CD4-positive, alpha-beta T cell treated with Interleukin-17A for 1 hour (primary cell): ENCODE measurements around the gene C4orf36.
A peak's percentile ranks its signal among the peaks of the same experiment; 100 is the strongest.
"Not testable (repeated sequence)": the region's sequence is repeated elsewhere in the genome, so short reads cannot be mapped to it uniquely, and the experiment has no call there.

Source experiments
- DNase-seq: peaks from one replicate; pipeline ENCODE4 v3.0.0-alpha.2; 2020

The C4orf36 gene

DNA sequence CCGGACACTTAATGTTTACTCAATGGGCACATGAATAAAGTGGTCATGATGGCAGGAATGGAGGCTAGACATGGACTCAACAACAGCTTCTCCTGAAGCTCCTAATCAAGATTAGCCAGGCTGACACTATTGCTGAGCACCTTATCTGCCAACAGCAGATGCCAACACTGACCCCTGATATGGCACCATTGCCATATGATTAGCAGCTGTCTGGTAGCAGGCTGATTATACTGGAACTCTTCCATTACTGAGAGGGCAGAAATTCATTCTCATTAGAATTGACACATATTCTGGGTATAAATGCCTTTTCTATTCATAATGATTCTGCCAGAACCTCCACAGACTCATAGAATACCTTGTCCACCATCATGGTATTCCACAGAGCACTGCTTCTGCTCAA lies 24.2 kb upstream of the C4orf36 start:
- DNase-seq = no peak

DNA sequence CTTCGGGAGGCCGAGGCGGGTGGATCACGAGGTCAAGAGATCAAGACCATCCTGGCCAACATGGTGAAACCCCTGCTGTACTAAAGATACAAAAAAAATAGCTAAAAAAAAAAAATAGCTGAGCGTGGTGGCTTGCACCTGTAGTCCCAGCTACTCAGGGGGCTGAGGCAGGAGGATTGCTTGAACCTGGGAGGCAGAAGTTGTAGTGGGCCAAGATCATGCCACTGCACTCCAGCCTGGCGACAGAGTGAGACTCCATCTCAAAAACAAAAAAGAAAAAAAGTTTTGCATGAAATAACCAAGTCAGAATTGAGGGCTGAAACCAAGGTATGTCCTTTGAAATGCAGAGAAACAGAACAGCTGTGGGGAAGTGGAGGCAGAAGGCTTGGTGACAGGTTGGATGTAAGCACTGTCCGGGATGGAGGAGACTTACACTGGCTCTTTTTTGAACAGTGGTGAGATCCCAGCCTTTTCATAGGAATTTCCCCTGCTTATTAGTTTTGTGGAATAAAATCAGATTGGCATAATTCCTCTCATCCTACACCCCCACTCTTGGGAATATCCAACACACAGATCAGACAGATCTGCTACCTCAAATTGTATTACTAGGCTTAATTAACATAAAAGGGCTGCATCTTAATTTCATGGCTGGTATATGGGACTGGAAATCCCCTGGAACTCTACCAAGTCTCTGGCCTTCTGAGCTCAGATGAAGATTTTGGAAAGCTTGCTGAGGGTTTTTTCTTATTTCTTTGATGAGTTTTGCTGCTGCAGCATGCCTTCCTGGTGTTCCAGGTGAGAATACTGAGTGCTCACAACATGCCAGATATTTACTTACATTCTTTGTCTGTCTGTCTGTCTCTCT lies 18.8 kb upstream of the C4orf36 start:
- DNase-seq = no peak

DNA sequence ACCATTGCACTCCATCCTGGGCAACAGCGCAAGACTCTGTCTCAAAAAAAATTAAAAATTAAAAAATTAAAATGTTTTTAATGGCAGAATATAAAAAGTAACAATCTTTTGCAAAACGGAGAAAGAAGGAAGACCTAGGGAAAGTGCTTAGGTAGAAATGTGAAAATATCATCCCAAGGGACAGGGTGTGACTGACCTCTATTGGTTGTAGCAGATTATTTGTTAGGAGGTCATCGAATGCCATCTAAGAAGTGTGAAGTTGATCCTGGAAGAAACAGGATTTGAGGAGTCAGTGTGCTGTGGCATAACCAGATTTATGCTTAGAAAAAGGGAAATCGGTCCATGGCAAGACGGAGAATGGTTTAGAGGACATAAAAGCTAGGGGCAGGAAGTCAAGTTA lies 18.1 kb upstream of the C4orf36 start:
- DNase-seq = no peak

DNA sequence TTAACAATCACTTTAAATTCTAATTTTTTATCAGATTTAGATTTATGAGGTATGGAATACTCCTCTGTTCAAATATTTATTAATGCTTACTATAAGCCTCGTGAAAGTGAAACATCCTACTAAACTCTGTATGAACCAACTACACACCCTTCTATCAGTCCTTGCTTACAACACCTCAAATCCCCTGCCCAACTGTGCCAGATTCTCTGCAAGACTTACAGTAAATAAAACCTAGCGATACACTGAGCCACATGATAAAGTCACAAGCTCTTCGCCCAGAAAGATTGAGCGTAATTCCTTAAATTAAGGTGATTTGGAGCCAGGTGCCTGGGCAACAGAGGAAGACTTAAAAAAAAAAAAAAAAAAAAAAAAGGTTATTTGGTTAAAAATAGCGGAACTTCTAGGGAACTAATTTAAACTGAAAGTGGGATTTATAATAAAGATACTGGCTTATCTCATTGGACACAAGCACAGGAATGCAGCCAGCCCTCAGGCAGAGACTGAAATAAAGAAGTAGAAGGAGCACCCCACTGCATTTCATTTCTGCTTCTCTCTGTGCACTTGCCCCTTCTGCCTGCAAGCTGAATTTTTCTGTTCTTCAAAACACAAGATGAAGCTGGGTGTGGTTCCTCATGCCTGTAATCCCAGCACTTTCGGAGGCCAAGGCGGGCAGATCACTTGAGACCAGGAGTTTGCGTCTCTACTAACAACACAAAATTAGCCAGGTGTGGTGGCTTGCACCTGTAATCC lies 17.5 kb upstream of the C4orf36 start:
- no peak for DNase-seq

DNA sequence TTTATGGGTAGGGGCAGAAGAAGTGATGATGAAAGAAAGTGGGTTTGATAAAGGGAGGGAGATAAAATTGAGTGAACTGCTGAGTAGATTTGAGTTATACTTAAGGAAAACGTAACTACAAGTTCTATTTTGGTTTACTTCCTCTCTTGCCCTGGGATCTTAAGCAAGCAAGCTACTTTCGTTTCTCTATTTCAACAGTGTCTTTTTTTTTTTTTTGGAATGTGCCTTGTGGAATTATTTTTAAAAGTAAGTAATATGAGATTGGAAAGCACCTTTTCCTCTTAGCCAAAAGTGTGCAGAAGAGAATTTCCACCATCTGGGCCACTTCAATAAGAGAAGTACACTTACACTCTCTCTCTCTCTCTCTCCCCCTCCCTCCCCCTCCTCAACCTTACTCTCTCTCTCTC lies 16.0 kb upstream of the C4orf36 start:
- no peak for DNase-seq

DNA sequence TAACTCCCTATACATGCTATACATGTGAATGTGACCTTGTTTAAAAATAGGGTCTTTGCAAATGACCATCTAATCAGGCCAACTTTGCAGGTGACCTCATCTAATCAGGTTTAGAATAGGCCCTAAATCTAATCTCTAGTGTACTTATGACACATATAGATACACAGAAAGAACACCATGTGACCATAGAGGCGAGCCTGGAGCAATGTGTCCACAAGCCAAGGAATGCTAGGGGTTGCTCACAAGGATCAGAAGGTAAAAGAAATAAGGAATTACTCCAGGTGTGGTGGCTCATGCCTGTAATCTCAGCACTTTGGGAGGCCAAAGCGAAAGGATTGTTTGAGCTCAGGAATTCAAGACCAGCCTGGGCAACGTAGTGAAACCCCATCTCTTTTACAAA lies 9.6 kb upstream of the C4orf36 start:
- DNase-seq = no peak

DNA sequence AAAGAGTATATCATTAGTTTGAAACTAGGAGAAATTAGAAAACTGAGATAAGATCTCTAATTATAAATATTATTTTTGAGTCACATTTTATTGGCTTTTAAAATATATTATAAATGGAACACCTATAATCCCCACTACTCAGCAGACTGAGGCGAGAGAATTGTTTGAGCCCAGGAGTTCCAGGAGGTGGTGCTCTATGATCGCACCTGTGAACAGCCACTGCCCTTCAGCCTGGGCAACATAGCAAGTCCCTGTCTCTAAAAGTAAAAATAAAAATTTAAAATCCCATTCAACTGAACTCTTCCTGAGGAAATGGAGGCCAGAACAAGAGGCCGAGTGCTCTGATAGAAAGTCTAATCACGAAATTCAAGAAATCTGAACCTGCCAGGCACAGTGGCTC lies 6.3 kb upstream of the C4orf36 start:
- no peak for DNase-seq

DNA sequence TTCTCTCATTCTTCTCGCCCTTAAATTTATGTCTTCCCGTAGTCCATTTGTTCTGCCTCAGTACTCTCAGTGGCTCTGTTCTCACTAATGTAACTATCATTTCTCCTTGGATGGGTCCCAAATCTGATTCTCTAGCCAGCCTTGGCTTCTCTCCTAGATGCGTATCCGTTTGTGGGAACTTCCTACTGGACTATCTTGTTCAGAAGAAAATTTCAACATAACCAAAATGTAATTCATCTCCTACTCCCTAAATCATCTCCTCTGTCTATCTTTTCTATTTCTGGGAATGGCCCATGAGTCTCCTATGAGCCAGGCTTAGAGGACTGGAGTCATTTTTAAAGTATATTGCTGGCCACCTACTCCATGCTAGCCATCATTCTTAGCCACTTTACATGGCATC lies 4.4 kb upstream of the C4orf36 start:
- DNase-seq = no peak

DNA sequence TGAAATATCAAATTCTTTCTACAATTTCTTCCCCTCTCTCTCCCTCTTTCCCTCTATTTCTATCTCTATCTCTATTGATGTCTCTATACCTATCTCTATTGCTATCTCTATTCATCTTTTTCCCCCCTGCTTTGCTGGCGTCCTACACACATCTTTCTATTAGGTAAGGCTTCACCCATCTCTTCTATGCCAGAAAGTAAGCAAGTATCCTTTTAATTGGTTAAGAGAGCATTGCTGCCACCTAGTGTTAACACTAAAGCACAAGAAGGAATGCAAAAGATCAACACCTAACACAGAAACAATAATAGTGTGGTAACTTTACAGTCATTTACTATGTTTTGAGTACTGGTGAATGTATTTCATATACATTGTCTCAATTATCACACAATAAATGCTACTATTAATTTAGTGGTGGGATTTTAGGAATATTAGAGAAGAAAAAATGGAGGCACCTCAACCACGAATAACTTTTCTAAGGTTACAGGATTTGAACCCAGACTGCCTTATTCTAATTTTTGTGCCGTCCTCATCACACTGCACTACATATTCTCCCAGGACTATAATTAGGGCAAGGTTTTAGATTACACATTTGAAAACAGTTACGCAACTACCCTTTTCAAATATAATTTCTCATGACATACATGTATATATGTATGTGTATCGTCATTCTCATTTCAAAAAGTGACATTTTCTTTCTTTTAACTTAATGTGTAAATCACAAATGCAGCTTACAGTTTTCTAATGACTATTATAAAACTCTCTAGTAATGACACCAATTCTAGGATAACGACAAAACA lies 3.7 kb upstream of the C4orf36 start:
- peak; percentile 73 for DNase-seq

DNA sequence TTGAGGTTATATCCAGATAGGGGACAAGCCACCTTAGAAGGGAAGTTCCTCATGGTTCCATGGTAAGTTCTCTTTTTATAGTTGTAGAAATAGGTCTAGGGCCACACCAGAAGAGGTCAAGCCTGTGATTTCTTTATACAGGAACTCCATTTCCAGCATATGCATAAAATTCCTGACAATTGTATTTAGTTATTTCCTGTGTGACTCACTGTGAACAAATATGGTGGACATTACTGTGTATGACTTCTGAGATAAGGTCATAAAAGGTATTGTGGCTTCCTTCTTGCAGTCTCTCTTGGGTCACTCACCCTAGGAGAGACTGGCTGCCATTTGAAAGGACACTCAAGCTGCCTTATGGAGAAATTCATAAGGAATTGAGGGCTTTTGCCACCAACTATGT lies 2.2 kb upstream of the C4orf36 start:
- no peak for DNase-seq

DNA sequence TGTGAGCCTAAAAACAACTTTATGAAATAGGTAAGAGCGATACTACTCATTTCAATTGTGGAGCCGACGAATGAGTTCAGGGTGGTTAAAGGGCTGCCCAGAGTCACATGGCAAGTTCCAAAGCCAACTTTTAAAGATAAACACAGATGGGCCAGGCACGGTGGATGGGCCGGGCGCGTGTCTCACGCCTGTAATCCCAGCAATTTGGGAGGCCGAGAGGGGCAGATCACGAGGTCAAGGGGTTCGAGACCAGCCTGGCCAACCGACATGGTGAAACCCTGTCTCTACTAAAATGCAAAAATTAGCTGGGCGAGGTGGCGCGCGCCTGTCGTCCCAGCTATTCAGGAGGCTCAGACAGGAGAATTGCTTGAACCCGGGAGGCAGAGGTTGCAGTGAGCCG lies 914 bp upstream of the C4orf36 start:
- DNase-seq = no peak

DNA sequence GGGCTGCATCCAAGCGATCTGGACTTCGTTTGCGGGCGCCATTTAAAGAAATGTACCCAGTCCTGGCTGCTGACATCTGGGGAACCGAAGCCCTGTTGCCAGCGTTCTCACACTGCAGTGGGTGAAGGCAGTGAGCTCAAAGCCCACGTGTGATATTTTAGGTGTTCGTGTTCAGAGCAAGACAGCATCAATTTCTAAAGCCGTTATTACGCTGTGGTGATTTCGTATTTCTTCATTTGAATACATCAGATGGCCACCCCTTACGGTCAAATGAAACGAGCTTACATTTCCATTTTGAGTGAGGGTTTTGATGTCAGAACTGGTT lies 376 bp upstream of the C4orf36 start:
- no peak for DNase-seq

DNA sequence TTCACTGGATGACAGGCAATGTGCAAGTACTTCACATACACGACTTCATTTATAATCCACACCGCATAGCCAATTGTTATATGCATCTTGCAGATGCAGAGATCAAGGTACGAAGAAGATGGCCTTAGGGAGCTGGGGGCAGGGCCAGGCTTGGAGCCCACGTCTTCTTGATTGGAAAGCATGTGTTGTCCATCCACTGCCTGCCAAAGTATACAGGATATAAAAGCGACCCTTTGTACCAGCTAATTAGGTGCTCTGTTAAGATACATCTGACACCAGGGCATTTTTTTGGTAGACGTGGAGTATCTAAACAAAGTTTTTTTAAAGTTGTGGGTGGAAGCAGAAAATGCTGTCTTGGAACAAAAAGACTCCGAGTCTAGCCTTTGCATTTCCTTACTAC lies 1.4 kb downstream of the C4orf36 start:
- DNase-seq = no peak

DNA sequence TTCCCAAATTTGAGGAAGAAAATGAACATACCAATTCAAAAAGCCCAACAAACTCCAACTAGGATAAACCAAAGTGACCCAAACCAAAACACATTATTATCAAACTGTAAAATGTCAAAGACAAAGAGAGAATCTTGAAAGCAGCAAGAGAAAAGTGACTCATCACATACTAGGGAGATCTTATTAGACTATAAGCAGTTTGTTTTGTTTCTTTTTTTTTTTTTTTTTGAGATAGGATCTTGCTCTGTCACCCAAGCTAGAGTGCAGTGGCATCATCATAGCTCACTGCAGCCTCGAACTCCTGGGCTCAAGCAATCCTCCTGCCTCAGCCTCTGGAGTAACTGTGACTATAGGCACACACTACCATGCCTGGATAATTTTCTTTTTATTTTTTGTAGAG lies 12.6 kb downstream of the C4orf36 start:
- no peak for DNase-seq

DNA sequence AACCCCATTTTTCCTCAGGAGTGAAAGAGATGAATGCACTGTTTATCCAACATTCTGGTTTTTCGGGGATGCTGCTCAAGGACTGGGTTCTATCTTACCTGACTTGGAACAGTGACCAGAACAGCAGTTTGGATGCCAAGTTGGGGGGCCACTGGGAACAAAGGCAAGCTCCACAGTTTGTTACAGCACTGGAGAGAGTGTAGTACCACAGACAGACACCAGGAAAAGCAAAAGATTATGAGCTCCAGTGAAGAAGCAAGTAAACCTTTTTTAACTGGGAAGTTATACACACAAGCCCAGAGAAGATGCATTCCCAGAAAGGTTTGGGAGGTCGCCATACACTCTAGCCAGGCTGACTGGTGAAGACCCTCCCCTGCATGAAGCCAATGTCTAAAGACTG lies 13.6 kb downstream of the C4orf36 start:
- DNase-seq = no peak

DNA sequence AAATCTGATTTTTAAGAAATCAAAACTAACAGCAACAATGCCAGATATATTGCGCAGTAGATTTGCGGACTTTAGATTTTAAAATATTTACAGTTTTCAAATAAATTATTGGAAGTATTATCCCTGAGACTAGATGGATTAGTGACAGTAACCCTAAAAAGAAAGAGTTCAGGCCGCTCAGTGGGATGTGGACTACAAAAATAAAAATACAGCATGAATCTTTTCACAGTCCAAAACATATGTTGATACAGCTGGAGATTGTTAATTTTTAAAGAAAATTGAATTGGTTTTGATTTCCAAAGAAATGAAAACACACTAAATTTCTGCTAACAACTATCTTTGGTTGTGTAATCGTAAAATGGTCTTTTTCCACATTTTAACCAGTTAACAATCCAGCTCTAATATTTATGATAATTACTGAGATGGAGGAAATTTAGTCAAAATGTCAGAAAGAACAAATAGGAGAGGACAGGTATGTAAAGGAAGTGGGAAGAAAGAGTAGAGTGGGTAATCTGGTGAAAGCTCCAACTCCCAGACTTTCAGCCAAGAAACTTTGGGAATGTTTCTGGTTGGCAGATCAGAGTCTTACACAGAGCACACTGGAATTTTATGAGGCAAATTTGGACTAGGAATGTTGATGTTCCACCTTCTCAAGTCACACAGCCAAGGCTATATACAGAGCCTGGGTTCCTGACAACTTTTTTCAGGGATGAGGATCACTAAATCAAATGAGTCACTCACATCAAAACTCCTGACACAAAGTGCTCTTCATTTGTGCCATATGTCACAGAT lies 15.1 kb downstream of the C4orf36 start:
- no peak for DNase-seq

DNA sequence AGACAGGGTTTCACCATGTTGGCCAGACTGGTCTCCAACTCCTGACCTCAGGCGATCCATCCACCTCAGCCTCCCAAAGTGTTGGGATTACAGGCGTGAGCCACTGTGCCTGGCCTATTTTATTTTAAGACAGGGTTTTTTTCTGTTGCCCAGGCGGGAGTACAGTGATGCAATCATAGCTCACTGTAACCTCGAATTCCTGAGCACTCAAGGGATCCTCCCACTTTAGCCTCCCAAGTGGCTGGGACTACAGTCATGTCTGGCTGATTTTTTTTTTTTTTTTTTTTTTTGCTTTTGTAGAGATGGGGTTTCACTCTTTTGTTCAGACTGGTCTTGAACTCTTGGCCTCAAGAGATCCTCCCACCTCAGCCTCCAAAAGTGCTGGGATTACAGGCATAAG lies 16.8 kb downstream of the C4orf36 start:
- not testable (repeated sequence) for DNase-seq

DNA sequence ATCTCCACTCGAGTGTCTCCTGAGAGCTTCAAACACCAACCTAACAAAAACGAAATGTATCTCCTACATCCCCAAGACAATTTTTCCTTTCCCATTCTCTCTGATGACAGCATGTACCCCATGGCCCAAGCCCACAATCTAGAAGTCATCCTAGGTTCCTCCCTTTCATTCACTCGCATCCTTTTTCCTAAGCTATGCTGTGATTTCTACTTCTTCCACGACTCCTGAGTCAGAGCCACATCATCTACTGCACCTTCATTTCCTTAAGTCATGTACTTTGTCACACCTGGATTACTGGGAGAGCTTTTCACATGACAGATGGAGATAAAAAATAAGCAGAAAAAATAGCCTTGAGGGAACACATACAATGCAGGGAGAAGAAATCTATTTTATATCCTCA lies 20.1 kb downstream of the C4orf36 start:
- no peak for DNase-seq

DNA sequence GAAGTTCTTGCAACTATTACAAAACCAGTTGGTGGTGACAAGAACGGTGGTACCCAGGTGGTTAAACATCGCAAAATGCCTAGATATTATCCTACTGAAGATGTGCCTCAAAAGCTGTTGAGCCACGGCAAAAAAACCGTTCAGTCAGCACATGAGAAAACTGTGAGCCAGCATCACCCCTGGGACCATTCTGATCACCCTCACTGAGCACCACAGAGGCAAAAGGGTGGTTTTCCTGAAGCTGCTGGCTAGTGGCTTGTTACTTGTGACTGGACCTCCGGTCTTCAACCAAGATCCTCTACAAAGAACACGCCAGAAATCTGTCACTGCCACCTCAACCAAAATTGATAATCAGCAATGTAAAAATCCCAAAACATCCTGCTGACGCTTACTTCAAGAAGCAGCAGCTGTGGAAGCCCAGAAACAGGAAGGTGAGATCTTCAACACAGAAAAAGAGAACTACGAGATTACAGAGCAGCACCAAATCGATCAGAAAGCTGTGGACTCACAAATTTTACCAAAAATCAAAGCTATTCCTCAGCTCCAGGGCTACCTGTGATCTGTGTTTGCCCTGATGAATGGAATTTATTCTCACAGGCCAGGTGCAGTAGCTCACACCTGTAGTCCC lies 21.7 kb downstream of the C4orf36 start:
- DNase-seq = no peak

DNA sequence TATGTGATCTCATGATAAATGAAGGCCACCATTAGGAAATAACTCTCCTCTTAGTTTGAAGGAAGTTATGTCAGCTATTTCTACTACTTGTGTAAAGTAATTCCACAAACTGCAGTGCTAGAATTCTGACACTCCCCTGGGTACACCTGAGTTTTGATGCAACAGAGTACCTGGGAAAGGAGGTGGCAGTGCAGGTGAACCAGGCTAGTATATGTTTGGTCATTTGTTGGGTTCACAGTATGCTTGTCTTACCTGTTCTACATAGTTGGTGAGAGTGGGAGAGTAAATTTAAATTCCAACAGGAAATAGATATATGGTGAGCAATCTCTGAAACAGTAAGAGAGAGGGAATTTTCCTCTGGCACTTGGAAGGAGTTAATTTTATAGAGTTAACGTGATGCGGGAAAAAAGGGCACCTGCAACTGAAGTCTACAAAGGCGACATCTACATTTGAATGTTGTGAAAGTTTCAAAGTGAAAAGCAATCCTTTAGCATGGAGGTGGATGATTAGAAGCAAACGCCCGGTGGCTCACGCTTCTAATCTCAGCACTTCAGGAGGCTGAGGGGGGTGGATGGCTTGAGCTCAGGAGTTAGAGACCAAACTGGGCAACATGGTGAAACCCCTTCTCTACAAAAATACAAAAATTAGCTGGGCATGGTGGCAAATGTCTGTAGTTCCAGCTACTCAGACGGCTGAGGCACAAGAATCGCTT lies 34.7 kb downstream of the C4orf36 start:
- no peak for DNase-seq

DNA sequence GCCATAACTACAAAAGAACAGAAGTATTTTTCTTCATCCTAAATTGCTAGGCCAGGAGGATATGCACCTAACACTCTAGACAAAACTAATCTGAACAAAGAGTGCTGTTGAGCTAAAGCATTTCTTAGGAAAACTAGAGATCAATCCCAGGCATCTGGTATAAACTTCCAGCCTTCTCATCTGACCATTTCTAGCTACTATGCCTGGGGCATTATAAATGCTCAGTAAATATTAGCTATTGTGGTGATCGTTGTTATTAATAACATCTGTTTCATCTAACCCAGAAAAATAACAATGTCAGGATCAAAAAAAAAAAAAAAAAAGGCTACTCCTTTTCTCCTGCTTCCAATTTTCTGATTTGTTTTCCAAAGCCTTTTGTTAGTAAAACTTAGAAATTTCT lies 35.3 kb downstream of the C4orf36 start:
- DNase-seq = no peak

DNA sequence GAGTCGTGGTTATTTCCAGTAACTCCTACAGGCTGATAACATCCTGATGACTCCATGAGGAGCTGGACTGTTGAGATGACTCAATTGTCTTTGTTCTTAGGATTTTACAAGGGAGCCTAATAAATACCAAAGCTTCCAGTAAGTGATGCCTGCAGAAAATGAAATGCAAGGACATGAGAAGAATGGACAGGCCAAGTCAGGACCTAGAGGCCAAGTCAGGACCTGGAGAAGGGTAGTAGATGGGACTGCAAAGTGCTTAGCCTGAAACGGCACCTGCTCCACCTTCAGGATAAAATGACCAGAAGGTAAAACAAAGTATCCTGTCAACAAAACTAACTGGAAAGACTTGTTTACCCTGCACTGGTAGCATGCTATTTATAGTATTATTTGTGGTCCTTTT lies 36.6 kb downstream of the C4orf36 start:
- DNase-seq = no peak
